Osteoblast (primary cell): ENCODE measurements around the gene CALCR. TPM values are rescaled to one million over a fixed set of nuclear protein-coding genes. Genes with fewer than 3 reads are reported as not detected.

Source experiments
- DNase-seq: peaks from one replicate; pipeline ENCODE4 v3.0.0; 2011; ENCODE audit warnings: low spot score, mixed read lengths; ENCODE audit not compliant: insufficient read length; ENCODE audit errors: missing footprints
- H2AFZ ChIP-seq: 2 replicates; pipeline ENCODE4 v1.6.0; 2011; ENCODE audit warnings: mild to moderate bottlenecking, low read length
- H3K27ac ChIP-seq: 2 replicates; pipeline ENCODE4 v1.5.1; 2011; ENCODE audit warnings: mild to moderate bottlenecking, low read depth, low read length, moderate library complexity
- H3K27me3 ChIP-seq: 2 replicates; pipeline ENCODE4 v1.6.0; 2012; ENCODE audit warnings: mild to moderate bottlenecking, control low read depth, inconsistent platforms, low read length, moderate library complexity; ENCODE audit not compliant: insufficient read depth
- H3K36me3 ChIP-seq: 2 replicates; pipeline ENCODE4 v1.5.1; 2011; ENCODE audit warnings: mild to moderate bottlenecking, low read length, control low read depth, moderate library complexity; ENCODE audit not compliant: insufficient read depth
- H3K4me1 ChIP-seq: 2 replicates; pipeline ENCODE4 v1.5.1; 2011; ENCODE audit warnings: mild to moderate bottlenecking, low read length, control low read depth, moderate library complexity; ENCODE audit not compliant: insufficient read depth
- H3K4me2 ChIP-seq: 2 replicates; pipeline ENCODE4 v1.6.0; 2011; ENCODE audit warnings: mild to moderate bottlenecking, low read length; ENCODE audit not compliant: insufficient read depth
- H3K4me3 ChIP-seq: fragments of 200-600 bp; sonication (generic); 3 replicates; pipeline ENCODE4 v1.5.1; 2012; ENCODE audit warnings: mild to moderate bottlenecking, low read length, inconsistent platforms; ENCODE audit not compliant: insufficient read depth
- H3K79me2 ChIP-seq: 2 replicates; pipeline ENCODE4 v1.6.0; 2012; ENCODE audit warnings: mild to moderate bottlenecking, low read length, control low read depth, inconsistent platforms; ENCODE audit not compliant: insufficient read depth
- H3K9me3 ChIP-seq: 2 replicates; pipeline ENCODE4 v1.5.1; 2011; ENCODE audit warnings: low read depth, low read length, control low read depth
- H4K20me1 ChIP-seq: 2 replicates; pipeline ENCODE4 v1.6.0; 2012; ENCODE audit warnings: mild to moderate bottlenecking, low read length, control low read depth; ENCODE audit not compliant: insufficient read depth
- total RNA-seq: library from RNA; depleted of rRNA; stranded (reverse); fragments of >200 nt; gene quantifications from 2 replicates; pipeline ENCODE4 v1.2.3, GENCODE V29; 2012
- TF ChIP-seq, protein P1 (sequence below): IDR thresholded peaks from 2 replicates; pipeline ENCODE4 v1.5.1; 2011; ENCODE audit warnings: mild to moderate bottlenecking, low read depth, low read length, moderate library complexity; ENCODE audit errors: extremely low read depth

CALCR gene
- total RNA-seq, 1 donor: not detected

DNA sequence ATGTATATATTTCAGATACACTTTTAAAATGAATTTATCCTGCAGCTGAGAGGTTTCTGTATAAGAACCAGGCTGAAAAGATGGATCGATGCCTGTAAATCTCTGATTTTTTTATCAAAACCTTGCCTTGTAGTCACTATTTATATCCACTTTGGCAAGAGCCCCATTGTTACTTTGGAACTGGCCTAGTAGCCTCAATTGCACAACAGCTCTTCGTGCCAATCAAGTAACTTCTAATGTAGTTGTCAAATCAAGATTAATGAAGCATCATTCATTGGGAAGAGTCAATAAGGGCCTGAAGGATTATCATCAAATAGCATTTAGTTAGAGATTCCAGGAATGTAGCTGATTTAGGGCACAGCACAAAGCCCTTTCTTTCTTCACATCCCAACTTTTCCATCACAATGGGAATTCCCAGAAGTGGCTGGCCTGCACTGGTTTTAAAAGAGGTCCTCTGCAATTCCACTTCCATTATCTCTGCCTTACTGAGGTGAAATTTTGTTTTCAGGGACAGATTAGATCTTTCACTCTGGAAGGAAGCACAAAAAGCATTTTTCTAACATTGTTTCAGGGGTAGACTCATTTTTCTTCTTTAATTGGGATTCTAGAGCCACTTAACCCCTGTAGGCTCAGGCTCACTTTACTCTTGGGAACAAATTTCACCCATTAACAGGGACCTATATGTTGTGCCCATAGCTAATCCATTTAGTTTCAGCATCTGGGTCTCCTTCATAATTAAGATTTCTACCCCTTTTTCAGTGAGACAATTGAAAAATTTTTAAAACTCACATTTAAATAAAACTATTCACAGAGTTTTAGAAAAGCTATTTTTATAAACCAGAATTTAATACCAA, 97.8 kb downstream of the CALCR start:
- H2AFZ ChIP-seq: no peak overlapping the region
- H3K27me3 ChIP-seq: no peaks in the 10 kb centered on the region
- TF ChIP-seq, protein P1, sequence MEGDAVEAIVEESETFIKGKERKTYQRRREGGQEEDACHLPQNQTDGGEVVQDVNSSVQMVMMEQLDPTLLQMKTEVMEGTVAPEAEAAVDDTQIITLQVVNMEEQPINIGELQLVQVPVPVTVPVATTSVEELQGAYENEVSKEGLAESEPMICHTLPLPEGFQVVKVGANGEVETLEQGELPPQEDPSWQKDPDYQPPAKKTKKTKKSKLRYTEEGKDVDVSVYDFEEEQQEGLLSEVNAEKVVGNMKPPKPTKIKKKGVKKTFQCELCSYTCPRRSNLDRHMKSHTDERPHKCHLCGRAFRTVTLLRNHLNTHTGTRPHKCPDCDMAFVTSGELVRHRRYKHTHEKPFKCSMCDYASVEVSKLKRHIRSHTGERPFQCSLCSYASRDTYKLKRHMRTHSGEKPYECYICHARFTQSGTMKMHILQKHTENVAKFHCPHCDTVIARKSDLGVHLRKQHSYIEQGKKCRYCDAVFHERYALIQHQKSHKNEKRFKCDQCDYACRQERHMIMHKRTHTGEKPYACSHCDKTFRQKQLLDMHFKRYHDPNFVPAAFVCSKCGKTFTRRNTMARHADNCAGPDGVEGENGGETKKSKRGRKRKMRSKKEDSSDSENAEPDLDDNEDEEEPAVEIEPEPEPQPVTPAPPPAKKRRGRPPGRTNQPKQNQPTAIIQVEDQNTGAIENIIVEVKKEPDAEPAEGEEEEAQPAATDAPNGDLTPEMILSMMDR: no peak
- no peaks in the 10 kb centered on the region for H3K4me1 ChIP-seq
- H3K9me3 ChIP-seq: no peaks in the 10 kb centered on the region
- H3K36me3 ChIP-seq: no peaks in the 10 kb centered on the region
- DNase-seq: no peak
- H4K20me1 ChIP-seq: no peaks in the 10 kb centered on the region
- H3K4me3 ChIP-seq: no peak overlapping the region
- no peak overlapping the region for H3K27ac ChIP-seq
- no peak overlapping the region for H3K4me2 ChIP-seq
- no peaks in the 10 kb centered on the region for H3K79me2 ChIP-seq

DNA sequence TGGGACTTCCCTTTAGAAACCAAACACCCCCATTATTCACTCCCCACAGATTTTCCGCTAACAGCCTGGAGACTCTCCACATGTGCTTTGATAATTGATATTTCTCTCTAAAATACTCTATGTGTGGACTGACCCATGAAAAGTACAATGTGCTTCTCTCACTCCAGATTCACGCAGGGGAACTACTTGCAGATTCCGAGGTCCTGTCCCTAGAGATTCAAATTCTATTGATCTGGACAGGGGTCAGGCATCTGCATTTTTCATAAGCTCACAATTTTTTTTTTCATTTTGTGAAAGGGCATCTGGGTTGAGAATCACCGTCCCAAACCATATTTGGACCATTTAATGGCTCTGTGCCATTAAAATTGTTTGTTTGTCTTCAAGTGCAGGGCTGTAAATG, 98.7 kb downstream of the CALCR start:
- Histone ChIP-seq H3K36me3 (no peaks in the 10 kb centered on the region), H3K9me3 (no peaks in the 10 kb centered on the region), H3K79me2 (no peaks in the 10 kb centered on the region), H3K27ac (no peak overlapping the region), H2AFZ (no peak overlapping the region), H3K4me3 (no peak overlapping the region), H3K27me3 (no peaks in the 10 kb centered on the region), H4K20me1 (no peaks in the 10 kb centered on the region), H3K4me1 (no peaks in the 10 kb centered on the region), H3K4me2 (no peak overlapping the region)
- TF ChIP-seq, protein P1: no peak
- DNase-seq: no peak

DNA sequence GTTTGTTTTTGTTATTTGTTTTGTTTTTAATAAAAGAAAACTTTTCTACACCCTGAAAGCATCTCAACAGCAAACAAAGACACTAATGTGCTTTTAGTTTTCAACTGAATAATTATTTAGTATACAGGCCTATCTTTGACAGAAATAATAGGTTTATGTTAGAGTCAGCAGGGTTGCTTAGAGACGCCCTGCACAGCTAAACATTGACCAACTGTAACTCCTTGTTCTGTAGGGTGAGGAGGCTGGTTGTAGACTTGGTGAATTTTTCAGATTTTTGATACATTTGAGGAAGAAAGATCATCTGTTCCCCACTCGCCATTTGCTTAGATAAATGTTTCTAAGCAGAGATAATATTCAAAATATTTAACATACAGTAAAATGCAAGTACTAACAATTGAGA, 103.1 kb downstream of the CALCR start:
- TF ChIP-seq, protein P1: no peak
- H3K27me3 ChIP-seq: peaks cover 3% of the 10 kb centered on the region
- no peak overlapping the region for H3K4me3 ChIP-seq
- no peaks in the 10 kb centered on the region for H3K36me3 ChIP-seq
- no peak overlapping the region for H2AFZ ChIP-seq
- no peak overlapping the region for H3K4me2 ChIP-seq
- no peaks in the 10 kb centered on the region for H4K20me1 ChIP-seq
- no peaks in the 10 kb centered on the region for H3K4me1 ChIP-seq
- H3K27ac ChIP-seq: no peak overlapping the region
- no peaks in the 10 kb centered on the region for H3K9me3 ChIP-seq
- no peak for DNase-seq
- H3K79me2 ChIP-seq: no peaks in the 10 kb centered on the region

DNA sequence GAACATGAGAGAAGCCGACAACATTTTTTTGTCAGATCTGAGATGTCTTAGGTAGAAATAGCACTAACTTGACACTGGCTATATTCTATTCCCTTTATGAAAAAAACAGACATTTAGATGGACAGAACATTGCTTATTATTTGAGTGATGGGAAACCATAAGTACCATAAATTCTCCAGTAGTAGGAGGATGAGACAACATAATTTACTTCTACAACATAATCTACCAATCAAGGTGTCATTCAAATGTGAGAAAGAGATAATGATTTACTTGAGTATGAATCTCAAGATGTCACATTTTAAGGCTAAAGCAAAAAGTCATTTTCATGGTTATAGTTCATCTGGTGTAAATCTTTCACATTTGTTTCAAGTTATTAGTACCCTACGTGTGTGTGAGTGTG, 110.8 kb downstream of the CALCR start:
- no peak for DNase-seq
- Histone ChIP-seq H3K27ac (no peak overlapping the region), H4K20me1 (no peaks in the 10 kb centered on the region), H3K4me1 (no peaks in the 10 kb centered on the region), H3K9me3 (no peaks in the 10 kb centered on the region), H3K36me3 (no peaks in the 10 kb centered on the region), H3K79me2 (no peaks in the 10 kb centered on the region), H3K27me3 (no peaks in the 10 kb centered on the region), H2AFZ (no peak overlapping the region), H3K4me2 (no peak overlapping the region), H3K4me3 (no peak overlapping the region)
- TF ChIP-seq, protein P1: no peak
